ENCODE data around the gene ADAMTSL2. TPM values are rescaled to one million over a fixed set of nuclear protein-coding genes. Genes with fewer than 3 reads are reported as not detected.

The ADAMTSL2 gene
- polyA plus RNA-seq, 1 of the 3 experiments (the other 2 are of a cell fraction) = 0.21 TPM

- Histone ChIP-seq H4K20me1 (ENCODE audit: insufficient read depth) (no peaks in the 10 kb centered on the region), H3K27me3 (ENCODE audit: insufficient read depth) (peaks cover 6% of the 10 kb centered on the region; the same call in 1 of the 2 replicates), H3K4me3 (ENCODE audit: low read depth in 2 of 2, low read length in 1 of 2) (no peak overlapping the region), H3K9me3 (no peaks in the 10 kb centered on the region), H3F3A (replicated peaks; ENCODE audit: insufficient read depth) (no peaks in the 10 kb centered on the region), H3K79me2 (ENCODE audit: insufficient read depth) (no peaks in the 10 kb centered on the region), H3K4me2 (no peak overlapping the region), H3K27ac (ENCODE audit: low read depth in 2 of 2, low read length in 1 of 2) (no peak overlapping the region), H3K36me3 (replicated peaks in 1 of 2; ENCODE audit: control insufficient read depth in 1 of 2, insufficient read depth in 2 of 2, low read length in 1 of 2) (no peaks in the 10 kb centered on the region), H3K9me2 (no peaks in the 10 kb centered on the region), H2AFZ (ENCODE audit: low read depth) (no peak overlapping the region), H3K9ac (no peak overlapping the region), H3K4me1 (ENCODE audit: control insufficient read depth in 1 of 2, insufficient read depth in 2 of 2, low read depth in 1 of 2, low read length in 1 of 2) (peaks cover 0 to 45% of the 10 kb centered on the region in 2 experiments; a peak in 1 of 4 replicates)
- TF ChIP-seq JUND (IDR thresholded peaks at IDR 0.05) = no peak
- no peak for TF ChIP-seq NFIC (IDR thresholded peaks at IDR 0.05; ENCODE audit: borderline replicate concordance)
- TF ChIP-seq ZBTB33 (IDR thresholded peaks at IDR 0.05; ENCODE audit: borderline replicate concordance, low read depth) = no peak
- TF ChIP-seq TCF12 (IDR thresholded peaks at IDR 0.05) = no peak
- TF ChIP-seq, protein P1, sequence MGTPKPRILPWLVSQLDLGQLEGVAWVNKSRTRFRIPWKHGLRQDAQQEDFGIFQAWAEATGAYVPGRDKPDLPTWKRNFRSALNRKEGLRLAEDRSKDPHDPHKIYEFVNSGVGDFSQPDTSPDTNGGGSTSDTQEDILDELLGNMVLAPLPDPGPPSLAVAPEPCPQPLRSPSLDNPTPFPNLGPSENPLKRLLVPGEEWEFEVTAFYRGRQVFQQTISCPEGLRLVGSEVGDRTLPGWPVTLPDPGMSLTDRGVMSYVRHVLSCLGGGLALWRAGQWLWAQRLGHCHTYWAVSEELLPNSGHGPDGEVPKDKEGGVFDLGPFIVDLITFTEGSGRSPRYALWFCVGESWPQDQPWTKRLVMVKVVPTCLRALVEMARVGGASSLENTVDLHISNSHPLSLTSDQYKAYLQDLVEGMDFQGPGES (IDR thresholded peaks at IDR 0.05; ENCODE audit: low read depth, low read length) = no peak
- TF ChIP-seq MEF2A (IDR thresholded peaks at IDR 0.05; ENCODE audit: borderline replicate concordance, low read depth) = no peak
- CTCF ChIA-PET = no interaction called here
- WGBS (ENCODE audit: low lambda C conversion rate) = 39% methylated on average over 10 of the region's 10 CpGs
- no peak for DNase-seq
- POLR2A ChIA-PET = interaction anchor here (18.3 kb wide), 1 partner anchor 23 kb away, joined by 261 read pairs; the partner anchor contains the start of gene DBH
Observed at GRCh38 chr9:133614056-133614455, 79.6 kb downstream of the ADAMTSL2 start.

DNA sequence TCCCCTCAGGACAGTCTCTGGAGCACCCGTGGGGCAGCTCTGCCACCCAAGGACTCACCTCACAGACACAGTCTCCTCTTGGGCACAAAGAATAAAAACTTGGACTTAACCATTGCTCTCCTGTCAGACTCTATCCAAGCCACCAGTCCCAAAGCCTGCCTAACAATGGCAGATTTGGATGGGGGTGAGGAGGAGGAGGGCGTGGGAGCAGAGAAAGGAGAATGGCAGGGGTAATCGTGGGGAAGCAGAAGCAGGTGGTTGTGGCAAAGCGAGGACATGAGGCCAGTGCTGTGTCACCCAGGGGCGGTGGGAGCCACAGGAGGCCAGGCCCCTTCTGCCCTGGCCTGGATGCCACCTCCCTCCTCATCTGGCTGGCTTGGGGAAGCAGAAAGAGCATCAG lies 80.2 kb downstream of the ADAMTSL2 start:
- DNase-seq = no peak
- 50% methylated on average over 5 of the region's 5 CpGs for WGBS (ENCODE audit: low lambda C conversion rate)
- H3K4me1 ChIP-seq (ENCODE audit: control insufficient read depth in 1 of 2, insufficient read depth in 2 of 2, low read depth in 1 of 2, low read length in 1 of 2) = peaks cover 0 to 43% of the 10 kb centered on the region in 2 experiments; a peak in 1 of 4 replicates
- H3K4me2 ChIP-seq = no peak overlapping the region
- no peak overlapping the region for H3K4me3 ChIP-seq (ENCODE audit: low read depth in 2 of 2, low read length in 1 of 2)
- no peaks in the 10 kb centered on the region for H3K9me3 ChIP-seq
- H3K27ac ChIP-seq (ENCODE audit: low read depth in 2 of 2, low read length in 1 of 2) = no peak overlapping the region; a peak in 1 of 4 replicates
- H3K9ac ChIP-seq = no peak overlapping the region
- TF ChIP-seq, protein P2, sequence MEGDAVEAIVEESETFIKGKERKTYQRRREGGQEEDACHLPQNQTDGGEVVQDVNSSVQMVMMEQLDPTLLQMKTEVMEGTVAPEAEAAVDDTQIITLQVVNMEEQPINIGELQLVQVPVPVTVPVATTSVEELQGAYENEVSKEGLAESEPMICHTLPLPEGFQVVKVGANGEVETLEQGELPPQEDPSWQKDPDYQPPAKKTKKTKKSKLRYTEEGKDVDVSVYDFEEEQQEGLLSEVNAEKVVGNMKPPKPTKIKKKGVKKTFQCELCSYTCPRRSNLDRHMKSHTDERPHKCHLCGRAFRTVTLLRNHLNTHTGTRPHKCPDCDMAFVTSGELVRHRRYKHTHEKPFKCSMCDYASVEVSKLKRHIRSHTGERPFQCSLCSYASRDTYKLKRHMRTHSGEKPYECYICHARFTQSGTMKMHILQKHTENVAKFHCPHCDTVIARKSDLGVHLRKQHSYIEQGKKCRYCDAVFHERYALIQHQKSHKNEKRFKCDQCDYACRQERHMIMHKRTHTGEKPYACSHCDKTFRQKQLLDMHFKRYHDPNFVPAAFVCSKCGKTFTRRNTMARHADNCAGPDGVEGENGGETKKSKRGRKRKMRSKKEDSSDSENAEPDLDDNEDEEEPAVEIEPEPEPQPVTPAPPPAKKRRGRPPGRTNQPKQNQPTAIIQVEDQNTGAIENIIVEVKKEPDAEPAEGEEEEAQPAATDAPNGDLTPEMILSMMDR (IDR thresholded peaks at IDR 0.05) = no peak
- TF ChIP-seq FOXJ3 (CRISPR knock-in tag; IDR thresholded peaks at IDR 0.05) (no peak), JUND (IDR thresholded peaks at IDR 0.05) (no peak), TCF12 (IDR thresholded peaks at IDR 0.05) (no peak), EZH2phosphoT487 (IDR thresholded peaks at IDR 0.05; ENCODE audit: borderline replicate concordance, low read depth) (no peak), TEAD4 (IDR thresholded peaks at IDR 0.05; ENCODE audit: borderline replicate concordance, insufficient read depth) (no peak), YY1 (IDR thresholded peaks at IDR 0.05; ENCODE audit: low read depth) (no peak), GATA2 (CRISPR knock-in tag; IDR thresholded peaks at IDR 0.05) (no peak), RAD21 (IDR thresholded peaks at IDR 0.05; ENCODE audit: low read length) (no peak), NRF1 (IDR thresholded peaks at IDR 0.05; ENCODE audit: low read depth, low read length) (no peak), USF1 (IDR thresholded peaks at IDR 0.05; ENCODE audit: borderline replicate concordance, low read depth) (no peak), ZBTB33 (IDR thresholded peaks at IDR 0.05; ENCODE audit: borderline replicate concordance, low read depth) (no peak), ELF1 (IDR thresholded peaks at IDR 0.05) (no peak), USF2 (IDR thresholded peaks at IDR 0.05; ENCODE audit: borderline replicate concordance, low read depth, low read length) (no peak), MEF2A (IDR thresholded peaks at IDR 0.05; ENCODE audit: borderline replicate concordance, low read depth) (no peak)
- ChIA-PET POLR2A (interaction anchor here (0.9 to 18.3 kb wide), 2 partner anchors 23 to 81 kb away, joined by 4 to 261 read pairs; partner anchors contain the start of genes ADAMTSL2 and DBH), CTCF (no interaction called here)
- peaks cover 9% of the 10 kb centered on the region; the same call in 1 of the 2 replicates for H3K27me3 ChIP-seq (ENCODE audit: insufficient read depth)
- no peaks in the 10 kb centered on the region for H3K36me3 ChIP-seq (replicated peaks in 1 of 2; ENCODE audit: control insufficient read depth in 1 of 2, insufficient read depth in 2 of 2, low read length in 1 of 2)
- H4K20me1 ChIP-seq (ENCODE audit: insufficient read depth) = no peaks in the 10 kb centered on the region
- H3F3A ChIP-seq (replicated peaks; ENCODE audit: insufficient read depth) = no peaks in the 10 kb centered on the region
- no peak overlapping the region for H2AFZ ChIP-seq (ENCODE audit: low read depth)
- no peaks in the 10 kb centered on the region for H3K79me2 ChIP-seq (ENCODE audit: insufficient read depth)
- no peaks in the 10 kb centered on the region for H3K9me2 ChIP-seq

All from SK-N-SH (cell line).